Stimulated activated CD4-positive, alpha-beta T cell treated with anti-CD3 and anti-CD28 coated beads, TNF-alpha, amount 100 ng/mL, for 1 hour (primary cell): Measurements from ENCODE around the gene ATP6V1C2.

Experiments
- DNase-seq, 3 donors: peaks; one replicate each; pipeline ENCODE4 v3.0.0-alpha.2; 2020; ENCODE audit warnings: low read depth in 3 of 3, low spot score in 1 of 3

Gene ATP6V1C2

GRCh38 chr2:10832203-10832936 lies 110.9 kb downstream of the ATP6V1C2 start:
- DNase-seq = peak; percentile 37 to 83 (median 67)

DNA sequence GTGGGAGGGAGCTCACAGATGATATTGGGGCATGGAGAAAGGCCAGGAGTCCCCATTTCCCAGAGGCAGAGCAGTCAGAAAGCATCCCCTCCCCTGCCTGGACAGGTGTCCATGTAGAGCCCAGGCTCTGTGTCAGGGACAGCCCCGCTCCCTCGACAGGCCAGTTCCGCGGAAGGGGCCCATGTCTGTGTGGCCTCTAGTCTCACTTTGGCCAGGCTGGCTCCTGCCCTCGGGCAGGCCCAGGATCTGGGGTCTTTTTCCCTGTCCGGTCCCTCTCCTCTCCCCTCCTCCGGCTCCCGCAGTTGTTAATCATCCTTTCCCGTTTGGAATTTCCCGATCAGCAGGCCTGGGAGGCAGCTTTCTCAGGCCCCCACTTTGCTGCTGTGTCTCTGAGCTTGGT lies 111.6 kb downstream of the ATP6V1C2 start:
- DNase-seq = no peak

GRCh38 chr2:10834068-10834655 lies 112.7 kb downstream of the ATP6V1C2 start:
- DNase-seq = no peak
